ENCODE measurements around the gene RABL6.
A peak's percentile ranks its signal among the peaks of the same experiment; 100 is the strongest.
"Not testable (repeated sequence)": the region's sequence is repeated elsewhere in the genome, so short reads cannot be mapped to it uniquely, and the experiment has no call there.

Gene RABL6

GRCh38 chr9:136807281-136808074, at the start of gene RABL6:
Gene RABL6 (plus strand): TSS chr9:136807948. CDS start chr9:136808197, 249 bp downstream.
- Histone ChIP-seq H3K9me3 (ENCODE audit: control insufficient read depth, low read length) (no peaks in the 10 kb centered on the region), H3K36me3 (ENCODE audit: control insufficient read depth, insufficient read depth, low read length) (no peaks in the 10 kb centered on the region), H3K27me3 (ENCODE audit: control insufficient read depth, insufficient read depth, low read length) (peaks cover under 1% of the 10 kb centered on the region), H3K4me1 (ENCODE audit: control insufficient read depth, insufficient read depth, low read length) (peaks cover 11% of the 10 kb centered on the region), H3K4me3 (ENCODE audit: low read length) (peak within 1 kb of the TSS; percentile 34), H3K9ac (ENCODE audit: low read length) (peak within 1 kb of the TSS; percentile 74)

- H3K9ac ChIP-seq (ENCODE audit: low read length), result no peak overlapping the region
- H3K27me3 ChIP-seq (ENCODE audit: control insufficient read depth, insufficient read depth, low read length), result peaks cover 8% of the 10 kb centered on the region
- H3K36me3 ChIP-seq (ENCODE audit: control insufficient read depth, insufficient read depth, low read length), result no peaks in the 10 kb centered on the region
- H3K9me3 ChIP-seq (ENCODE audit: control insufficient read depth, low read length), result no peaks in the 10 kb centered on the region
- no peaks in the 10 kb centered on the region for H3K4me1 ChIP-seq (ENCODE audit: control insufficient read depth, insufficient read depth, low read length)
- H3K4me3 ChIP-seq (ENCODE audit: low read length), result no peak overlapping the region
These were observed 48.7 kb upstream of the RABL6 start for GRCh38 chr9:136759001-136759400.

GRCh38 chr9:136759436-136760325, 48.1 kb upstream of the RABL6 start:
- no peaks in the 10 kb centered on the region for H3K36me3 ChIP-seq (ENCODE audit: control insufficient read depth, insufficient read depth, low read length)
- H3K9me3 ChIP-seq (ENCODE audit: control insufficient read depth, low read length), result no peaks in the 10 kb centered on the region
- H3K4me3 ChIP-seq (ENCODE audit: low read length), result no peak overlapping the region
- H3K27me3 ChIP-seq (ENCODE audit: control insufficient read depth, insufficient read depth, low read length), result peaks cover 14% of the 10 kb centered on the region
- H3K9ac ChIP-seq (ENCODE audit: low read length), result no peak overlapping the region
- no peaks in the 10 kb centered on the region for H3K4me1 ChIP-seq (ENCODE audit: control insufficient read depth, insufficient read depth, low read length)

GRCh38 chr9:136760424-136760823, 47.3 kb upstream of the RABL6 start:
- H3K9ac ChIP-seq (ENCODE audit: low read length), result no peak overlapping the region
- H3K4me1 ChIP-seq (ENCODE audit: control insufficient read depth, insufficient read depth, low read length), result no peaks in the 10 kb centered on the region
- H3K4me3 ChIP-seq (ENCODE audit: low read length), result no peak overlapping the region
- H3K36me3 ChIP-seq (ENCODE audit: control insufficient read depth, insufficient read depth, low read length), result no peaks in the 10 kb centered on the region
- H3K9me3 ChIP-seq (ENCODE audit: control insufficient read depth, low read length), result no peaks in the 10 kb centered on the region
- peaks cover 17% of the 10 kb centered on the region for H3K27me3 ChIP-seq (ENCODE audit: control insufficient read depth, insufficient read depth, low read length)

GRCh38 chr9:136760834-136761544, 46.8 kb upstream of the RABL6 start:
- not testable (repeated sequence) for H3K9ac ChIP-seq (ENCODE audit: low read length); H3K4me1 ChIP-seq (ENCODE audit: control insufficient read depth, insufficient read depth, low read length); H3K4me3 ChIP-seq (ENCODE audit: low read length); H3K36me3 ChIP-seq (ENCODE audit: control insufficient read depth, insufficient read depth, low read length); H3K9me3 ChIP-seq (ENCODE audit: control insufficient read depth, low read length)
- H3K27me3 ChIP-seq (ENCODE audit: control insufficient read depth, insufficient read depth, low read length), result peaks cover 17% of the 10 kb centered on the region

- Histone ChIP-seq H3K4me1 (ENCODE audit: control insufficient read depth, insufficient read depth, low read length) (no peaks in the 10 kb centered on the region), H3K9ac (ENCODE audit: low read length) (no peak overlapping the region), H3K36me3 (ENCODE audit: control insufficient read depth, insufficient read depth, low read length) (no peaks in the 10 kb centered on the region), H3K4me3 (ENCODE audit: low read length) (no peak overlapping the region), H3K27me3 (ENCODE audit: control insufficient read depth, insufficient read depth, low read length) (peaks cover 17% of the 10 kb centered on the region), H3K9me3 (ENCODE audit: control insufficient read depth, low read length) (no peaks in the 10 kb centered on the region)
These were observed 46.2 kb upstream of the RABL6 start for GRCh38 chr9:136761545-136761981.

- Histone ChIP-seq H3K9ac (ENCODE audit: low read length) (no peak overlapping the region), H3K9me3 (ENCODE audit: control insufficient read depth, low read length) (no peaks in the 10 kb centered on the region), H3K4me3 (ENCODE audit: low read length) (no peak overlapping the region), H3K36me3 (ENCODE audit: control insufficient read depth, insufficient read depth, low read length) (no peaks in the 10 kb centered on the region), H3K27me3 (ENCODE audit: control insufficient read depth, insufficient read depth, low read length) (peaks cover 17% of the 10 kb centered on the region), H3K4me1 (ENCODE audit: control insufficient read depth, insufficient read depth, low read length) (no peaks in the 10 kb centered on the region)
These were observed 45.5 kb upstream of the RABL6 start for GRCh38 chr9:136762221-136762691.

- no peak overlapping the region for H3K4me3 ChIP-seq (ENCODE audit: low read length)
- H3K36me3 ChIP-seq (ENCODE audit: control insufficient read depth, insufficient read depth, low read length), result no peaks in the 10 kb centered on the region
- H3K4me1 ChIP-seq (ENCODE audit: control insufficient read depth, insufficient read depth, low read length), result no peaks in the 10 kb centered on the region
- no peaks in the 10 kb centered on the region for H3K9me3 ChIP-seq (ENCODE audit: control insufficient read depth, low read length)
- H3K9ac ChIP-seq (ENCODE audit: low read length), result no peak overlapping the region
- peaks cover 23% of the 10 kb centered on the region for H3K27me3 ChIP-seq (ENCODE audit: control insufficient read depth, insufficient read depth, low read length)
These were observed 44.7 kb upstream of the RABL6 start for GRCh38 chr9:136762915-136763648.

GRCh38 chr9:136763649-136764035, 44.1 kb upstream of the RABL6 start:
- no peaks in the 10 kb centered on the region for H3K4me1 ChIP-seq (ENCODE audit: control insufficient read depth, insufficient read depth, low read length)
- H3K36me3 ChIP-seq (ENCODE audit: control insufficient read depth, insufficient read depth, low read length), result no peaks in the 10 kb centered on the region
- H3K4me3 ChIP-seq (ENCODE audit: low read length), result no peak overlapping the region
- peaks cover 23% of the 10 kb centered on the region for H3K27me3 ChIP-seq (ENCODE audit: control insufficient read depth, insufficient read depth, low read length)
- H3K9ac ChIP-seq (ENCODE audit: low read length), result no peak overlapping the region
- no peaks in the 10 kb centered on the region for H3K9me3 ChIP-seq (ENCODE audit: control insufficient read depth, low read length)

- H3K27me3 ChIP-seq (ENCODE audit: control insufficient read depth, insufficient read depth, low read length), result peaks cover 23% of the 10 kb centered on the region
- no peak within 1 kb of the TSS for H3K4me3 ChIP-seq (ENCODE audit: low read length)
- H3K36me3 ChIP-seq (ENCODE audit: control insufficient read depth, insufficient read depth, low read length), result no peaks in the 10 kb centered on the region
- H3K9ac ChIP-seq (ENCODE audit: low read length), result no peak within 1 kb of the TSS
- H3K9me3 ChIP-seq (ENCODE audit: control insufficient read depth, low read length), result no peaks in the 10 kb centered on the region
- no peaks in the 10 kb centered on the region for H3K4me1 ChIP-seq (ENCODE audit: control insufficient read depth, insufficient read depth, low read length)
These were observed 43.4 kb upstream of the RABL6 start, which contains the start of gene LCN15 for GRCh38 chr9:136764301-136764891. Gene LCN15 (minus strand): TSS chr9:136764518. CDS start chr9:136764488, 30 bp downstream.

GRCh38 chr9:136765041-136765440, 42.7 kb upstream of the RABL6 start:
- no peaks in the 10 kb centered on the region for H3K9me3 ChIP-seq (ENCODE audit: control insufficient read depth, low read length)
- H3K9ac ChIP-seq (ENCODE audit: low read length), result no peak overlapping the region
- H3K27me3 ChIP-seq (ENCODE audit: control insufficient read depth, insufficient read depth, low read length), result peaks cover 23% of the 10 kb centered on the region
- peaks cover 3% of the 10 kb centered on the region for H3K4me1 ChIP-seq (ENCODE audit: control insufficient read depth, insufficient read depth, low read length)
- H3K4me3 ChIP-seq (ENCODE audit: low read length), result no peak overlapping the region
- no peaks in the 10 kb centered on the region for H3K36me3 ChIP-seq (ENCODE audit: control insufficient read depth, insufficient read depth, low read length)

Measured in mucosa of stomach (tissue), 1 donor.